ENCODE data around the gene LEKR1. TPM values are rescaled to one million over a fixed set of nuclear protein-coding genes. Genes with fewer than 3 reads are reported as not detected.

Gene LEKR1
- total RNA-seq, 2 experiments from 2014 or later: 0.40 to 1.1 TPM

DNA sequence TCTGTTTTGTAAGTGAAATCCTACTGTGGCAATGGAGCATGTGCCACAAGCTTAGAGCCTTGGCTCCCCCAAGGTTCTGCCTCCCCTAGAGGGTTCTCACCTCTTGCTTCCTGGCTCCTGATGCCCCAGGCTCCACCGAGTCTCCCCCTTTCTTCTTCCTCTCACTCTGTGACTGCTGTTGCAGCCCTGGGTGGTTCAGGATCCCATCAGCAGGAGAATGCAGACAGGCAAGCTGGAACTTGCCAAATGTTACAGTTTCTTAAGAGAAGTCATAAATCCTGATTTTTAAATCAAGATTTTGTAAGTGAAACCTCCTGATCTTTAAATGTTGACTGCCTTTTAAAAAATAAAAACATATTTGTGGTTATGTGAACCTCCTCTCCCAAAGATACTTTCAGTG is 199.9 kb downstream of the LEKR1 start:
- ChIA-PET POLR2A (no interaction called here), CTCF (interaction anchor here (1.3 kb wide), 1 partner anchor 8 kb away, joined by 3 read pairs; no protein-coding TSS in a partner anchor)
- H3K27me3 Mint-ChIP-seq: peaks cover 7% of the 10 kb centered on the region
- intact Hi-C loops (cut with micrococcal nuclease): no loop called here
- no peaks in the 10 kb centered on the region for H3K36me3 Mint-ChIP-seq (ENCODE audit: low read depth)
- DNase-seq: no peak
- H3K4me3 Mint-ChIP-seq: no peak overlapping the region
- TF ChIP-seq, protein P1, sequence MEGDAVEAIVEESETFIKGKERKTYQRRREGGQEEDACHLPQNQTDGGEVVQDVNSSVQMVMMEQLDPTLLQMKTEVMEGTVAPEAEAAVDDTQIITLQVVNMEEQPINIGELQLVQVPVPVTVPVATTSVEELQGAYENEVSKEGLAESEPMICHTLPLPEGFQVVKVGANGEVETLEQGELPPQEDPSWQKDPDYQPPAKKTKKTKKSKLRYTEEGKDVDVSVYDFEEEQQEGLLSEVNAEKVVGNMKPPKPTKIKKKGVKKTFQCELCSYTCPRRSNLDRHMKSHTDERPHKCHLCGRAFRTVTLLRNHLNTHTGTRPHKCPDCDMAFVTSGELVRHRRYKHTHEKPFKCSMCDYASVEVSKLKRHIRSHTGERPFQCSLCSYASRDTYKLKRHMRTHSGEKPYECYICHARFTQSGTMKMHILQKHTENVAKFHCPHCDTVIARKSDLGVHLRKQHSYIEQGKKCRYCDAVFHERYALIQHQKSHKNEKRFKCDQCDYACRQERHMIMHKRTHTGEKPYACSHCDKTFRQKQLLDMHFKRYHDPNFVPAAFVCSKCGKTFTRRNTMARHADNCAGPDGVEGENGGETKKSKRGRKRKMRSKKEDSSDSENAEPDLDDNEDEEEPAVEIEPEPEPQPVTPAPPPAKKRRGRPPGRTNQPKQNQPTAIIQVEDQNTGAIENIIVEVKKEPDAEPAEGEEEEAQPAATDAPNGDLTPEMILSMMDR (IDR thresholded peaks at IDR 0.05): no peak
- no peak for ATAC-seq
- H3K4me1 Mint-ChIP-seq (ENCODE audit: low read depth): peaks cover 5% of the 10 kb centered on the region
- H3K9me3 Mint-ChIP-seq: no peaks in the 10 kb centered on the region
- no peak overlapping the region for H3K27ac Mint-ChIP-seq

DNA sequence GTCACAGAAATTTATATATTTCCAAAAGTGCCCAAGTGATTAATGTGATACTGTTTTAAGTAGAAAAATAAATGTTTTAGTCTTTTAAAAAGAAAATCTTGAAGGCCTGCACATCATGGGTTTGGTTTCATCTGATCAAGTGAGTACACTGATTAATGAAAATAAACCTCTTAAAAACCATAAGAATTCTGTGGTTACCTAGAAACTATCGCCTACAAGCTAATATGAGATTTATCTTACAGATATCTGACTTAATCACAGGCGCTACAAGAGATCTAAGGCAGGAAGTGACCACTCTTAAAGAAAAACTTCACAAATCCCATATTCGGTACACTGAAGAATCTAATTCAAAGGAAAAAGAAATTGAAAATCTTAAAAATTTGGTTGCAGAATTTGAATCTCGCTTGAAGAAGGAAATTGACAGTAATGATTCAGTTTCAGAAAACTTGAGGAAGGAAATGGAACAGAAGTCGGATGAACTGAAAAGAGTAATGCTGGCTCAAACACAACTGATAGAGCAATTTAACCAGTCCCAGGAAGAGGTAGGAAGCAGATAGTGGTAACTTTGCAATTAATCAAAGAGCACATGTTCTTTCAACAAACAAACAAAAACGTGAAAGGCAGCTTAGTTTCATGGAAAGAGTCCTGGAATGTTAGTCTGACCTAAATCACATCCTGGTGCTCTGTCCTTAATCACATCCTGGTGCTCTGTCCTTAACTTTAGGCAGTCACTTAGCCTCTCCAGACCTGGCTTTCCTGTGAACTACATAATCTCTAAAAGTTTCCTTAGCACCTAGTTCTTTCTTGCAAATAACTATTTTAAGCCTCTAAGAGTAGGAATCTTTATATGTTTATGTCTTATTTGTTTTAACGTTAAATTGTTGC is 201.9 kb downstream of the LEKR1 start:
- Mint-ChIP-seq H3K9me3 (no peaks in the 10 kb centered on the region), H3K36me3 (ENCODE audit: low read depth) (no peaks in the 10 kb centered on the region), H3K4me3 (no peak overlapping the region), H3K4me1 (ENCODE audit: low read depth) (peaks cover 3% of the 10 kb centered on the region), H3K27me3 (peaks cover 10% of the 10 kb centered on the region), H3K27ac (no peak overlapping the region)
- ChIA-PET CTCF (no interaction called here), POLR2A (interaction anchor here (0.6 kb wide), 1 partner anchor 9 kb away, joined by 3 read pairs; no protein-coding TSS in a partner anchor)
- no peak for ATAC-seq
- intact Hi-C loops (cut with micrococcal nuclease): no loop called here
- TF ChIP-seq, protein P1 (IDR thresholded peaks at IDR 0.05): no peak
- DNase-seq: no peak

DNA sequence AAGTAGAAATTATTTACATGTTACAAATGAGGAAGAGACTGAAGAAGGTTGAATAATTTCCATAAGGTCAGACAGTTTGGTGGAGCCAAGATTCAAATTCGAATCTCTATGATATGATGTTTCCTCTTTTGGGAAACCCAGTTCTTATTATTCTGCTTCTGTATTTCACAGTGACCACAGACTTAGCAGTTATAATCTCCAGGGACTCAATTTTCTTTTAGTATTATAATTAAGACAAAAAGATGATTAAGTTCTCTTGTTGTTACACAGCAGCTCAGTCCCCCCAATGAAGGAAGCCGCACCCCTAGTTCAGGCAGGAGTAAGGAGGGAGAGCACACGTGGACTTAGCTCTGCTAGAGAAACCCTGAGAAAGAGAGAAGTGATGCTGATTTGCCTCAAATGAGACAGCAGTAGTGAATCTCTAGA is 203.2 kb downstream of the LEKR1 start:
- POLR2A ChIA-PET: no interaction called here
- intact Hi-C loops (cut with micrococcal nuclease): no loop called here
- no peak overlapping the region for H3K27ac Mint-ChIP-seq
- TF ChIP-seq, protein P1 (IDR thresholded peaks at IDR 0.05): no peak
- DNase-seq (no peak), ATAC-seq (no peak)
- H3K4me1 Mint-ChIP-seq (ENCODE audit: low read depth): peaks cover 3% of the 10 kb centered on the region
- CTCF ChIA-PET: no interaction called here
- H3K4me3 Mint-ChIP-seq: no peak overlapping the region
- no peaks in the 10 kb centered on the region for H3K9me3 Mint-ChIP-seq
- H3K27me3 Mint-ChIP-seq: peaks cover 10% of the 10 kb centered on the region
- H3K36me3 Mint-ChIP-seq (ENCODE audit: low read depth): no peaks in the 10 kb centered on the region

DNA sequence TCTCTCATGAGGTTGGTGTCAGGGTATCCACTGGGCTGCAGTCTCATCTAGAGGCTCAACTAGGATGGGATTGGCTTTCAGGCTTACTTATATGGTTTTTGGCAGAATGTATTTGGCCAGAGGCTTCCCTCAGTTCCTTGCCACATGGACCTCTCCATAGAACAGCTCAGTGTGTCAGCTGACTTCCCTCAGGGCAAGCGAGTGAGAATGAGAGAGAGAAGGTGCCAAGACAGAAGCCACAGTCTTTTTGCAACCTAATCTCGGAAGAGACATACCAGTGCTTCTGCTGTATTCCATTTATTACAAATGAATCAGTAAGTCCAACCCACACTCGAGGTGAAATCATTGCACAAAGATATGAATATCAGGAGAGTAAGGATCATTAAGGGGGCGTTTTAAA is 204.6 kb downstream of the LEKR1 start:
- peaks cover 3% of the 10 kb centered on the region for H3K4me1 Mint-ChIP-seq (ENCODE audit: low read depth)
- ChIA-PET POLR2A (no interaction called here), CTCF (no interaction called here)
- H3K4me3 Mint-ChIP-seq: no peak overlapping the region
- DNase-seq (no peak), ATAC-seq (no peak)
- H3K27me3 Mint-ChIP-seq: peaks cover 10% of the 10 kb centered on the region
- TF ChIP-seq, protein P1 (IDR thresholded peaks at IDR 0.05): no peak
- intact Hi-C loops (cut with micrococcal nuclease): no loop called here
- H3K27ac Mint-ChIP-seq: no peak overlapping the region
- no peaks in the 10 kb centered on the region for H3K36me3 Mint-ChIP-seq (ENCODE audit: low read depth)
- H3K9me3 Mint-ChIP-seq: no peaks in the 10 kb centered on the region

DNA sequence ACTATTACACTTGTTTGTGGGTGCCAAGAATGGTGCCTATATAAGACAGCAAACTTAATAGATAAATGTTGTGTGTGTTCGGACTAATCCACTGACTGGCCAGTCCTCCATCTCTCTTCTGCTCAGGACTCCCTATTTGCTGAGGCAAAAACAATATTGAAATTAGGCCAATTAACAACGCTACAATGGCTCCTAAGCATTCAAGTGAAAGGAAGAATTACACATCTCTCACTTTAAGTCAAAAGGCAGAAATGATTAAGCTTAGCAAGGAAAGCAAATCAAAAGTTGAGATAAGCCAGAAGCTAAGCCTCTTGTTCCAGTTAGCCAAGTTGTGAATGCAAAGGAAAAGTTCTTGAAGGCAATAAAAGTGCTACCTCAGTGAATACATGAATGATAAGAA is 206.8 kb downstream of the LEKR1 start:
- TF ChIP-seq, protein P1 (IDR thresholded peaks at IDR 0.05): no peak
- Mint-ChIP-seq H3K27ac (no peak overlapping the region), H3K4me1 (ENCODE audit: low read depth) (peaks cover 3% of the 10 kb centered on the region), H3K36me3 (ENCODE audit: low read depth) (no peaks in the 10 kb centered on the region), H3K4me3 (no peak overlapping the region), H3K27me3 (peaks cover 14% of the 10 kb centered on the region), H3K9me3 (no peaks in the 10 kb centered on the region)
- intact Hi-C loops (cut with micrococcal nuclease): no loop called here
- ChIA-PET POLR2A (no interaction called here), CTCF (no interaction called here)
- ATAC-seq: no peak
- DNase-seq: no peak
